ENCODE data around the gene EYA2.

The EYA2 gene

DNA sequence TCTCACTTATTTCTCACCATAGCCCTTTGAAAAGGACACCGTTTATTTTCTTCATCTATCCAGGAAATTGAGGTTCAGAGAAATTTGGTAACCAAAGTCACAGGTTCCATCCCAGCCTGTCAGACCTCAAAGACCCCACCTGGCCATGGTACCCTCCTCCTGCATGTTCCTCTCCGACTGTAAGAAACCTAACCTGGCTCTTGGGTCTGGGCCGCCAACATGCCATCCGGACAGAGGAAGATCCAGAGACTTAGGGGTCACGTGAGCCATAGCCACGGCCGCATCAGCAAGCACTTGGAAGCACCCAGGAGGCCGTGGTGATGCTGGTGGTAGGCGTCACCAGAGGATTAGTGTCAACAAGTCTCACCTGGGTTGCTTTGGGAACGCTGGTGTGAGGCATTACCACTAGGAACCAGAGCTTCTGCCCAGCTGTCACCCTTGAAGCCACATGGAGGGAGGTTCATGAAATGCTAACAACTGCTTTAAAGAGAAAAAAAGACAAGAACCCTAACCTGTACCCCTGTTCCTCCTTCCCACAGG, 177.1 kb downstream of the EYA2 start:
- no peak for FAIRE-seq

GRCh38 chr20:47073766-47074475, 179.3 kb downstream of the EYA2 start:
- FAIRE-seq: no peak

DNA sequence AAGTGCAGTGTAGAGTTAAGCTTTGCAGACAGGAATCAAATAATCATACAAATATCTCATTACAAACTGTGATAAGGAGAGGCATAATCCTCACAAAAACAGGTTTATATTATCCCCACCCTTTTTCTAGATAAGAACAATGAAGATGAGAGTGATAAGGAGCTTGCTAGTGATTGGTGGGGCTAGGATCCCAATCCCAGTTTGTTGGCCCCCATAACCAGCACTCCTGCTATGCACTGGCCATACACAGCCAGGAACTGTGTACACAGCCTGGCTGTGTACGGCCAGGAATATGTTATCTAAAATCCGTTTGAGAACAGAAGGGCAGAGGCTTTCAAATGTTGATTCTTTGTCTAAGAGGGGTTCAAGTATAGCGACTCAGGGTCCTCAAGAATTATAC, 180.6 kb downstream of the EYA2 start:
- FAIRE-seq: no peak

- FAIRE-seq: no peak
Observed at GRCh38 chr20:47079047-47079446, 184.4 kb downstream of the EYA2 start.

DNA sequence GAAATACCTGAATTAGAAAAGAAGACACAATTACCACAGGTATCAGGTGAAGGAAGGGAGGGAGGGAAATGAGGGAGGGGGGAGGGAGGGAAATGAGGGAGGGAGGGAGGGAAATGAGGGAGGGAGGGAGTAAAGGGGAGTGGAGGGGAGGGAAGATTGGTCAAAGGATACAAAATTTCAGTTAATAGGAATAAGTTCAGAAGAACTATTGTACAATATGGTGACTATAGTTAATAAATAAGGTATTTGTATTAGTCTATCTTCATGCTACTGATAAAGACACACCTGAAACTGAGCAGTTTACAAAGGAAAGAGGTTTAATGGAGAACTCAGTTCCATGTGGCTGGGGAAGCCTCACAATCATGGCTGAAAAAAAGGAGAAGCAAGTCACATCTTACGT, 185.7 kb downstream of the EYA2 start:
- no peak for FAIRE-seq

DNA sequence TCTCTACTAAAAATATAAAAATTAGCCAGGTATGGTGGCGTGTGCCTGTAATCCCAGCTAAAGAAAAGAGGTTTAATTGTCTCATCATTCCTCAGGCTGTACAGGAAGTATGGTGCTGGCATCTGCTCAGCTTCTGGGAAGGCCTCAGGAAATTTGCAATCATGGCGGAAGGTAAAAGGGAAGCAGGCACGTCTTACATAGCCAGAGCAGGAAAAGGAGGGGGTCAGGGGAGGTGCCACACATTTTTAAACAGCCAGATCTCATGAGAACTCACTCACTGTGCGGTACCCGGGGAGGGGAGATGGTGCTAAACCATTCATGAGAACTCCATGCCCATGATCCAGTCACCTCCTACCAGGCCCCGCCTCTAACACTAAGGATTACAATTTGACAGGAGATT, 191.7 kb downstream of the EYA2 start:
- no peak for FAIRE-seq

DNA sequence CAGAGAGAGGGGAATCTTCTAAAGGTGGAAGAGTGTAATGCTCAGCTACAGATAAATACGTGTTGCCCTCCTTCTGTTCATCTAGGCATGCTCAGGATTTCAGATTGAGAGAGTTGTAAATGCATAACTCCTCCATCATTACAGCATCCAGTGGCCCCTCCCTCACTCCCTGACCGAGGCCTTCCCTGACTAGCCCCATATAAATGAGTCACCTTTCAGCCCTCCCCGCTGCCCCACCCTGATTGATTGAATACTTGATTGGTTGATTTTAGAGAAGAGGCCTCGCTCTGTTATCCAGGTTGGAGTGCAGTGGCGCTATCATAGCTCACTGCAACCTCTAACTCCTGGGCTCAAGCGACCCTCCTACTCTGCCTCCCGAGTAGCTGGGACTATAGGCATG, 193.7 kb downstream of the EYA2 start:
- FAIRE-seq: no peak

DNA sequence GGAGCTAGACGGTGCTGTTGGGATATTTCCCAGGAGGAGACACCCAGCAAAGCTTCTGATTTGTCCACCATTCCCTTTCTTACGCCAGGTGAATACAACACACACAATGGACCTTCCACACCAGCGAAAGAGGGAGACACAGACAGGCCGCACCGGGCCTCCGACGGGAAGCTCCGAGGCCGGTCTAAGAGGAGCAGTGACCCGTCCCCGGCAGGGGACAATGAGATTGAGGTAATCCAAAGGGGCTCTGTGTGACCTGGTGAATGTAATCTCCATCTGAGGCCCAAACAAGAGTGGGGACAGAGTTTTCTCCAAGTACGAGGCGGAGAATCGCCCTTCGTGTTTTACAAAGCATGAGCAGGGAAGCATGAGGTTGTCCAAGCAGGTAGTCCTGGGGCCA, 194.5 kb downstream of the EYA2 start:
- FAIRE-seq: no peak

DNA sequence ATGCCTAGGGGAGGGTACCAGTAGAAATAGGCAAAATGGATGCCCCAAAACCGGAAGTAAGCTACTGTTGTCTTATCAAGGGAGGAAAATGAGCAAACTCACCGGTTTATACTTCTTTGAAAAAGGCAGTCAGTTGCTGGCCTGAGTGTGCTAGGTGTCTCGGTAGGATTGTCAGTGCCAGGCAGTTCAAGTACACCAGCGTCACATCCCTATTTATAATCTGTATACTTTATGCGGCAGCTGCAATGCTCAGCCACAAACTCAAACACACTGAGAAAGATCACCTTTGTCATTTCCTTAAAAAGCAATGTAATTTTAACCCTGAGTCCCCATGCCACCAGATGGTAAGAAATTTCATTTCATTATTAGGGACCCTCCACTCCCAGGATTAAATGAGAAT, 196.2 kb downstream of the EYA2 start:
- no peak for FAIRE-seq

GRCh38 chr20:47093320-47093966, 198.8 kb downstream of the EYA2 start:
- no peak for FAIRE-seq

DNA sequence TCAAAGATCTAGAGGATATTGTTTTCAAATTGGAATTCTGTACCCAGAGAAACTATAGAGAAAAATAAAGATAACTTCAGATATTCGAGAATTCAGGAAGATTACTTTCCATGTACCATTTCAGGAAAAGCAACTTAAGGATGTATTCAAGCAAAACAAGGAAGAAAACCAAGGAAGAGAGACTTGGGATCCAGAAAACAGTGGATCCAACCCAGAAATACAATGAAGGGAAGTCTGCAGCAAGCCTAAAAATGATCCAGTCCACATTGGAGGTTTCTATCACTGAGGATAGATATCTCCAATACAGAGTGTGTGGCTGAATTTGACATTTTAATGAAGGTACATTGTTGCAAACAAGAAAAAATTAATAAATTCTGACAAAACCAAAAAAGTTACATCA, 201.0 kb downstream of the EYA2 start:
- FAIRE-seq: no peak

DNA sequence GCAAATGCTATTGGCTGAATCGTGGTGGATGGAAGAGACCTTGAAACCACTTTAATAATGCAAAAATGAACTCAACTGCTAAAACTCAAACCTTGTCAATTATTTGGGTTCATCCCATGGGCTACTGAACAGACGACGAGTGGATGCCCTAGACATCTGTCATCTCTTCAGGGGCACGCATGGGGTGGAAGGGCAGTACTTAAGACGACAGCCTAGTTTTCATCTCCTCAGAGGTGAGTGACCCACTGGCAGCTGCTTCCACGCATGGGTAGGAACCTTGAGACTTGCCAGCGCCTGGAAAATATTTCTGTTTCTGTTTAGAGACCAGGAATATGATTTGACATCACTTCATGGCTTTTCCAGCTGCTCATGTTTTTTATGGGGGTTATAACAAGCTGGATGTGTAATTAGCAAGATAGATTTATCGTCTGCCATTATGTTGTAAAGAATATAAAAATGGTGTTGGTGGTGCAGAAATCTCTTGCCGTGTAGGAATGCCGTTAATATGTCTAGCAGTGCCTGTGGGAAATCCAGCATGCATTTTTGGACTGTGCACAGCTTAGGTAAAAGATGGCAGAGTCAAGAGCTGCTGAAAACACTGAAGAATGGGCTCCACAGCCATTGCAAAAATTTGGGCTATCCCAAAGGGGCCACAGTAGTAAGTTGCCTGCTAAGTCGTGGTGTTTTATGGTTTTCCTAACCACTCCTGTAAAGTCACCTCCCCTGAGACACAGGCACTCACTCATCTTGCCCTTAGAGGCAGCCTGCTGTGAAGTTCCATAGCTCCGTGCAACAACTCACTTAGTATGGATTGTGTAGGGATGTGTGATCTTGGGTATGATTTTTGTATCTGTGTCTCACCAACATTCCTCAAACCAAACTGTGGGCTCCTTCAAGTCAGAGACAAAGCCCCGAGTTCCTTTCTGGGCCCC, 203.3 kb downstream of the EYA2 start:
- no peak for FAIRE-seq

DNA sequence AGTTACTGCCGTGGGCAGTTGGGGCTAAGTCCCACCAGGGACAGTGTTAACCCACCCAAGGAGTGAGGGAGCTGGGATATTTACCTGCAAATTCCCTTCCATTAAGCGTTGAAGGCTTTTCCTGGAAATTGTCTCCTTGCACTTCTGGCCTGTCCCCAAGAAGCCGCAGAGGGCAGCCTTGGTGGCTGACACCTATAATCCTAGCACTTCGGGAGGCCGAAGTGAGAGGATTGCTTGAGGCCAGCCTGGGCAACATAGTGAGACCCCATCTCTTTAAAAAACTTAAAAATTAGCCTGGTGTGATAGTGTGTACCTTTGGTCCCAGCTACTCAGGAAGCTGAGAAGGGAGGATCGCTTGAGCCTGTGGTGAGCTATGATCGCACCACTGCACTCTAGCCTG, 204.4 kb downstream of the EYA2 start:
- no peak for FAIRE-seq

GRCh38 chr20:47099825-47100441, 205.3 kb downstream of the EYA2 start:
- no peak for FAIRE-seq

GRCh38 chr20:47102629-47103028, 208.0 kb downstream of the EYA2 start:
- no peak for FAIRE-seq

GRCh38 chr20:47106786-47107185, 212.1 kb downstream of the EYA2 start:
- no peak for FAIRE-seq

DNA sequence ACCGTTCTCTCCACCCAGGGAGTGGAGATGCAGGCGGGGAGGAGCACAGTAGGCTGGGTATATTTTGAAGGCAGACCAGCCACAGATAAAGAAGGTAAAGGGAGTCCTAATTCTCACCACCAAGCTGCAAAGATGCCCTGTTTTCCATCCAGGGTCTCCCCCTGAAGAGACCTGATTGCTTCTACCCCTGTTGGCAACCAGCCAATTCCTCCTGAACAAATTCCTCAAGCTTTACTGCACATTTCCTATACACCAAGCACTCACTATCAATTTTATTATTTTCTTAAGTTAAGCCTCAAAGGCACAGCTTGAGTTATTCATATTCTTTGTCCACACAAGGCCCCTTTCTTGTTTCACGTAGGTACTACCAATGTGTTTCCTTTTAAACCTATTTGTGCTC, 214.4 kb downstream of the EYA2 start:
- FAIRE-seq: no peak

DNA sequence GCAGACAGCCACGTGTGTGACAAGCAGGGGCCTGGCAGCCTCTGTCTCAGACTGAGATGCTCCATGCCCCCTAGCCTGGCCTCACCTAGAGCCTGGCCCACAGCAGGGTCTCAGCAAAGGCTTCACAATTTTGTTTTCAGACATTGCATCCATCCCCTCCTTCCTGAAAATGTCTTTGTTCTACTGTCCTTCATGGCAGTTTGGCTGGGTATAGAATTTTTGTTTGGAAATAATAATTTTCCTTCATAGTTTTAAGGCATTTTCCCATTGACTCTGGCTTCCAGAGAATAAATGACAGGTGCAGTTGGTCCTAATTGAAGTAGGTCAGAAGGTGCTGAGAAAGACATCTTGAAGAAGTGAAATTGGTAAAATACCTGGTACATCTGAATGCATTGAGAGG, 216.2 kb downstream of the EYA2 start:
- FAIRE-seq: no peak

DNA sequence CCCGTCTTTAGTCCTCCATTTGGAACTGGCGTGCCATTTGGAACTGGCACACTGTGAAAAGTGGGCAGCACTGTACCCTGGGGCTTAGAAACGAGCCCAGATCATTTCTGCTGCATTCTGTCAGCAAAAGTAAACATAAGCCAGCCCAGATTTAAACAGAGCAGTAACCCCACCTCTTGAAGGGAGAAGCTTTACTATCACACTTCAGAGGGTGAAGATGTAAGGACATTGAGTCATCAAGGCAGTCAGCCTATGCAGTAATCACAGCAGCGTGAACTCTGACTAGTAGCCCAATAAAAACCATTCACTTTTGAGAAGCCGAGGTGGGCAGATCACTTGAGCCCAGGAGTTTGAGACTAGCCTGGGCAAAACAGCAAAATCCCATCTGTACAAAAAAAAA, 216.9 kb downstream of the EYA2 start:
- no peak for FAIRE-seq

DNA sequence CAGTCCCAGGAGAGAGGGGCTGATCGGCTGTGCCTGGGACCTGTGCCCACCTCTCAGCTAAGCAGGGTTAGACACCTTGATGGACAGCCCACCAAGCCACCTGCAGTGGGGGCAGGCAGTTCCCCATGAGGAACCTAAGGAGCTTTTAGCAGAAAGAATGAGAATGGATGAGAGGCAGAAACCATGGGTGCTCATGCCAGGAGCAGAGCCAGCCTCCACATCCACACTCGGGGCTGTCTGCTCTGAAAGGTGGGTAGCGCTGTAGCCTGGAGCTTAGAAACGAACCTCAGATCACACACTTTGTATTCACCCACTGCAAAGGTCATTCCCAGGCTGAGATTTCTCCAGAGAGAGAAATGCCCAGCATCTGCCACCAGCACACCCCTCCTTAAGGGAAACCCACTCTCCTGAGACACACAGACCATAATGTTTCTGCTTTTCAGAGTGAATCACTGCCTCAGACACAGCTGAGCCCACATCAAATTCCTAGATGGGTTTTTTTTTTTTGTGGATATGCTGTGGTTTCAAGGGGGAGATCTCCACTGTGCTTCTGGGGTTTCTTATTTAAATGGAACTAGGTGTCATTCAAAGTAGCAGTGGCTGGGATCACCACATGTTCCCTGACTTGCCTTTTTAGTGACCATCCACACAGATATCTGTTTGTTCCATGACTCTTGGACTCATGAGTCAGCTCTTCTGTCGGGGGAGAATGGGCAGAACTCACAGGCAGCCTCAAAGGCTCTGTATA, 218.9 kb downstream of the EYA2 start:
- no peak for FAIRE-seq

GRCh38 chr20:47115694-47116093, 221.1 kb downstream of the EYA2 start:
- no peak for FAIRE-seq

DNA sequence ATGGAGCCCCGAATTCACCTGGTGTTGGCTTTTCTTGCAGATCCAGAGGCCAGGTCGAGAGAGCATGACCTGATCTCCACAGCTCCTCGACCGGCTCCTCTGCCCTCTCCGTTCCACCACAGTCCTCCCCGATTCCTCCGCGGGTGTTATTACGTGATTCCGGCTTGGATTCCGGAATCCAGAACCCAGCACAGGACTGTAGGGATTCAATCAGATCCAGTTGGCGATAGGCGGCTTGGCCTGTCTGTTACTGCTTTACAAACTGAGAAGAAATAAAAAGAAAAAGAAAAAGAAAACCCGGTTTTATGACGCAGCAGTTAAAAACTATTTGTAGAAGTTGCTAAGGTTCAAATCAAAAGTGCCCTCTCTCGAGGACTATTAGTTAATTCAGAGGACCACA, 222.7 kb downstream of the EYA2 start:
- FAIRE-seq: no peak
